AG09319 (cell line): Measurements from ENCODE around the gene ZNF451.

ENCODE experiments used
- DNase-seq: peaks from one replicate; pipeline ENCODE4 v3.0.0-alpha.2; 2010; ENCODE audit warnings: low read depth; ENCODE audit errors: extremely low read depth
- CTCF ChIP-seq: IDR thresholded peaks from 2 replicates; pipeline ENCODE4 v1.5.1; 2011; ENCODE audit warnings: low read depth, mild to moderate bottlenecking, inconsistent platforms, low read length, moderate library complexity

The ZNF451 gene

GRCh38 chr6:57173056-57173885, 83.3 kb downstream of the ZNF451 start:
- DNase-seq = no peak
- TF ChIP-seq CTCF = no peak

GRCh38 chr6:57173886-57174510, 84.0 kb downstream of the ZNF451 start:
- DNase-seq = no peak
- TF ChIP-seq CTCF = no peak

GRCh38 chr6:57174511-57174907, 84.5 kb downstream of the ZNF451 start:
- no peak for DNase-seq
- no peak for TF ChIP-seq CTCF

- TF ChIP-seq CTCF = no peak
- DNase-seq = no peak
These were observed 87.7 kb downstream of the ZNF451 start for GRCh38 chr6:57177545-57178265.

GRCh38 chr6:57180596-57180995, 90.6 kb downstream of the ZNF451 start:
- DNase-seq = no peak
- TF ChIP-seq CTCF = no peak

GRCh38 chr6:57182017-57182432, 92.0 kb downstream of the ZNF451 start:
- no peak for DNase-seq
- TF ChIP-seq CTCF = no peak

GRCh38 chr6:57183336-57183735, 93.3 kb downstream of the ZNF451 start:
- no peak for TF ChIP-seq CTCF
- DNase-seq = no peak
